Mesothelial cell of epicardium (in vitro differentiated cells): ENCODE measurements around the gene ASH1L. TPM values are rescaled to one million over a fixed set of nuclear protein-coding genes. Genes with fewer than 3 reads are reported as not detected.
"Not testable (repeated sequence)": the region's sequence is repeated elsewhere in the genome, so short reads cannot be mapped to it uniquely, and the experiment has no call there.

Experiments
- DNase-seq, 2 experiments: peaks; one replicate each; pipeline ENCODE4 v3.0.0; 2021; ENCODE audit warnings: low spot score in 2 of 2; ENCODE audit not compliant: unreplicated experiment in 2 of 2
- H3K27ac Mint-ChIP-seq: 2 replicates; pipeline ENCODE4 v1.8.0; 2021; ENCODE audit warnings: mixed read lengths
- H3K27me3 Mint-ChIP-seq: 2 replicates; pipeline ENCODE4 v1.8.0; 2021; ENCODE audit warnings: low read depth, mixed read lengths
- H3K36me3 Mint-ChIP-seq: 2 replicates; pipeline ENCODE4 v1.8.0; 2021; ENCODE audit warnings: mixed read lengths
- H3K4me1 Mint-ChIP-seq: 2 replicates; pipeline ENCODE4 v1.8.0; 2021; ENCODE audit warnings: mixed read lengths
- H3K4me3 Mint-ChIP-seq: 2 replicates; pipeline ENCODE4 v1.8.0; 2021; ENCODE audit warnings: mild to moderate bottlenecking, moderate library complexity, mixed read lengths
- H3K9me3 Mint-ChIP-seq: 2 replicates; pipeline ENCODE4 v1.8.0; 2021; ENCODE audit warnings: mixed read lengths
- CTCF ChIP-seq: fragments of 200-600 bp; sonication (generic); IDR thresholded peaks from one replicate; pipeline ENCODE4 v1.5.0; 2021; ENCODE audit warnings: antibody characterized with exemption; ENCODE audit not compliant: unreplicated experiment
- total RNA-seq: library from RNA; stranded (reverse); gene quantifications from 3 replicates; pipeline ENCODE4 v1.2.1, GENCODE V29; 2021

ASH1L gene
- total RNA-seq, 1 donor from 2014 or later = 87.7 TPM

- no peaks in the 10 kb centered on the region for H3K4me1 Mint-ChIP-seq
- H3K9me3 Mint-ChIP-seq = no peaks in the 10 kb centered on the region
- no peak overlapping the region for H3K27ac Mint-ChIP-seq
- H3K4me3 Mint-ChIP-seq = no peak overlapping the region
- peaks cover 59% of the 10 kb centered on the region for H3K36me3 Mint-ChIP-seq
- DNase-seq = no peak
- no peaks in the 10 kb centered on the region for H3K27me3 Mint-ChIP-seq
- TF ChIP-seq CTCF = no peak
Observed at GRCh38 chr1:155352631-155353030, 210.0 kb downstream of the ASH1L start.

GRCh38 chr1:155342842-155343241 is 219.8 kb downstream of the ASH1L start:
- Mint-ChIP-seq H3K4me1 (no peaks in the 10 kb centered on the region), H3K9me3 (no peaks in the 10 kb centered on the region), H3K4me3 (no peak overlapping the region), H3K36me3 (peaks cover 61% of the 10 kb centered on the region), H3K27me3 (no peaks in the 10 kb centered on the region), H3K27ac (no peak overlapping the region)
- no peak for TF ChIP-seq CTCF
- DNase-seq = no peak

GRCh38 chr1:155339515-155340097 is 223.0 kb downstream of the ASH1L start:
- TF ChIP-seq CTCF = no peak
- H3K9me3 Mint-ChIP-seq = no peaks in the 10 kb centered on the region
- DNase-seq = no peak
- H3K4me3 Mint-ChIP-seq = no peak overlapping the region
- H3K27ac Mint-ChIP-seq = no peak overlapping the region
- no peaks in the 10 kb centered on the region for H3K27me3 Mint-ChIP-seq
- peaks cover 57% of the 10 kb centered on the region for H3K36me3 Mint-ChIP-seq
- H3K4me1 Mint-ChIP-seq = no peaks in the 10 kb centered on the region

- H3K36me3 Mint-ChIP-seq = peaks cover 48% of the 10 kb centered on the region
- no peak for DNase-seq
- H3K4me3 Mint-ChIP-seq = no peak overlapping the region
- H3K4me1 Mint-ChIP-seq = no peaks in the 10 kb centered on the region
- H3K27me3 Mint-ChIP-seq = no peaks in the 10 kb centered on the region
- no peaks in the 10 kb centered on the region for H3K9me3 Mint-ChIP-seq
- peak overlapping the region; percentile 44 for H3K27ac Mint-ChIP-seq
- no peak for TF ChIP-seq CTCF
Observed at GRCh38 chr1:155334962-155335361, 227.6 kb downstream of the ASH1L start.

GRCh38 chr1:155329980-155330598 is 232.5 kb downstream of the ASH1L start:
- no peaks in the 10 kb centered on the region for H3K9me3 Mint-ChIP-seq
- no peak for TF ChIP-seq CTCF
- H3K27ac Mint-ChIP-seq = peak overlapping the region; percentile 54
- H3K4me3 Mint-ChIP-seq = no peak overlapping the region
- H3K4me1 Mint-ChIP-seq = peaks cover 15% of the 10 kb centered on the region
- no peaks in the 10 kb centered on the region for H3K27me3 Mint-ChIP-seq
- H3K36me3 Mint-ChIP-seq = peaks cover 31% of the 10 kb centered on the region
- no peak for DNase-seq

- DNase-seq, H3K27me3 Mint-ChIP-seq, H3K9me3 Mint-ChIP-seq, H3K4me3 Mint-ChIP-seq, H3K27ac Mint-ChIP-seq: not testable (repeated sequence)
- peaks cover 15% of the 10 kb centered on the region for H3K4me1 Mint-ChIP-seq
- peaks cover 25% of the 10 kb centered on the region for H3K36me3 Mint-ChIP-seq
Observed at GRCh38 chr1:155328856-155329255, 233.7 kb downstream of the ASH1L start.
